Motor neuron (in vitro differentiated cells): Measurements from ENCODE around the gene GRM1. TPM values are rescaled to one million over a fixed set of nuclear protein-coding genes. Genes with fewer than 3 reads are reported as not detected.

Source experiments
- ATAC-seq, 8 experiments: fragments of 200-7000 bp; cut with Tn5 transposase; replicated peaks in 6 of 8; 2 replicates each; pipeline ENCODE4 v1.8.0; 2021; ENCODE audit warnings: mild to moderate bottlenecking in 8 of 8, moderate library complexity in 8 of 8
- H3K27ac ChIP-seq, 2 donors: fragments of 250-450 bp; sonication (Bioruptor Pico); 2 replicates each; pipeline ENCODE4 v1.9.0; 2021; ENCODE audit warnings: antibody characterized with exemption in 2 of 2, mild to moderate bottlenecking in 2 of 2, moderate library complexity in 1 of 2
- H3K4me1 ChIP-seq, 2 donors: fragments of 250-450 bp; sonication (Bioruptor Pico); replicated peaks in 1 of 2; 2 replicates each; pipeline ENCODE4 v1.6.1; 2021; ENCODE audit warnings: antibody characterized with exemption in 2 of 2, mild to moderate bottlenecking in 2 of 2, moderate library complexity in 1 of 2
- H3K4me3 ChIP-seq, 5 donors: fragments of 250-450 bp; sonication (Bioruptor Pico); 2 replicates each; pipeline ENCODE4 v1.9.0; 2021; ENCODE audit warnings: antibody characterized with exemption in 5 of 5, mild to moderate bottlenecking in 5 of 5, moderate library complexity in 4 of 5
- WGBS, 10 experiments: fragments of 450-650 bp; shearing (Covaris generic); methylation state at CpG; one replicate each; pipeline ENCODE4 v1.0.0; 2022; 5-methylcytosine and 5-hydroxymethylcytosine counted together
- in situ Hi-C, 9 experiments: fragments of 400-800 bp; cut with MboI; loops; one replicate each; pipeline ENCODE4 v1.15.0; 2021; ENCODE audit warnings: low sequenced_read_pairs in 9 of 9, low pct_unique_long_range_greater_than_20kb in 2 of 9; ENCODE audit not compliant: unreplicated experiment in 9 of 9
- total RNA-seq, 8 experiments: library from RNA; unstranded; fragments of 300-600 nt; gene quantifications; 2 replicates each; pipeline versions ENCODE4 v1.2.3 to v1.2.4, GENCODE V29; 2022

The GRM1 gene
- total RNA-seq, 8 experiments from 2014 or later = 0.18 to 1.00 (median 0.45) TPM

DNA sequence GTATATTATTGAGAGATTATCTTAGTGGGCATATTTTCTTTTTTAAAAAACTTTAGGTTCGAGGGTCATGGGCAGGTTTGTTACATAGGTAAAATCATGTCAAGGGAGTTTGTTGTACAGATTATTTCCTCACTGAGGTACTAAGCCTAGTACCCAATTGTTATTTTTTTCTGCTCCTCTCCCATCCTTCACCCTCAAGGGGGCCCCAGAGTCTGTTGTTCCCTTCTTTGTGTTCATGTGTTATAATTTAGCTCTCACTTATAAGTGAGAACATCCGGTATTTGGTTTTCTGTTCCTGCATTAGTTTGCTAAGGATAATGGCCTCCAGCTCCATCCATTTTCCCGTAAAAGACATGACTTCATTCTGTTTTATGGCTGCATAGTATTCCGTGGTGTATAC, 266.8 kb downstream of the GRM1 start:
- in situ Hi-C loops = no loop called here
- H3K27ac ChIP-seq = no peak overlapping the region
- no peak for ATAC-seq
- H3K4me3 ChIP-seq = no peak overlapping the region
- H3K4me1 ChIP-seq = no peaks in the 10 kb centered on the region
- 28 to 100% (median 86%) methylated on average over 1 to 4 of the region's 4 CpGs; no CpG with 5 or more reads in 2 of the 10 experiments for WGBS, 10 experiments

GRCh38 chr6:146297815-146298214, 269.0 kb downstream of the GRM1 start:
- Histone ChIP-seq H3K4me1 (no peaks in the 10 kb centered on the region), H3K4me3 (no peak overlapping the region), H3K27ac (no peak overlapping the region)
- in situ Hi-C loops = no loop called here
- ATAC-seq = peak in 2 of 8 experiments; percentile 34 to 59

GRCh38 chr6:146300521-146300920, 271.7 kb downstream of the GRM1 start:
- Histone ChIP-seq H3K27ac (no peak overlapping the region), H3K4me3 (no peak overlapping the region), H3K4me1 (no peaks in the 10 kb centered on the region)
- in situ Hi-C loops = no loop called here
- 24 to 100% (median 89%) methylated on average over 1 to 3 of the region's 3 CpGs for WGBS, 10 experiments
- no peak for ATAC-seq

DNA sequence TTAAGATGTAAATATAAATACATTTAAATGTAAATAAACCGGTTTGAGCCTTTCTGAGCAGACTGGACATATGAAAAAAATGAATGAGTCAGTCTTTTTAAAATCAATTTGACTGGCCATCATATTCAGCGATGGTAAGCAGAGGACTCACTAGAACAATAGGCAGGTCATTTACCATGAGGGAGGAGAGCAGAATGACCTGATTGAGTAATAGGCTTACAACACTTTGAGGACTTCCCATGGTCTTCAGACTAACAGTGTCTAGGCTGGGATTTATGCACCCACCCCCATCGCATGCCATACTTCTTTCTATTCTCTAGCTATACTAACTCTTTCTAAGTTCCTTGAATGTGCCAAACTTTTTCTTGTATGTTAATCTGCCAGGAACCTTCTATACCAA, 272.9 kb downstream of the GRM1 start:
- ATAC-seq = no peak
- H3K27ac ChIP-seq = no peak overlapping the region
- no peaks in the 10 kb centered on the region for H3K4me1 ChIP-seq
- in situ Hi-C loops = no loop called here
- H3K4me3 ChIP-seq = no peak overlapping the region
- WGBS, 10 experiments = 43 to 100% (median 83%) methylated on average over 1 to 3 of the region's 3 CpGs

- peak in 1 of 8 experiments; percentile 51 for ATAC-seq
- Histone ChIP-seq H3K4me3 (no peak overlapping the region), H3K27ac (no peak overlapping the region), H3K4me1 (no peaks in the 10 kb centered on the region)
- in situ Hi-C loops = no loop called here
Observed at GRCh38 chr6:146302994-146303393, 274.1 kb downstream of the GRM1 start.

- no peak for ATAC-seq
- H3K4me3 ChIP-seq = no peak overlapping the region
- in situ Hi-C loops = no loop called here
- WGBS, 10 experiments = 37 to 93% (median 82%) methylated on average over 1 to 3 of the region's 3 CpGs; no CpG with 5 or more reads in 2 of the 10 experiments
- H3K4me1 ChIP-seq = no peaks in the 10 kb centered on the region
- H3K27ac ChIP-seq = no peak overlapping the region
Observed at GRCh38 chr6:146304181-146304580, 275.3 kb downstream of the GRM1 start.

- H3K4me3 ChIP-seq = no peak overlapping the region
- no peak for ATAC-seq
- no peaks in the 10 kb centered on the region for H3K4me1 ChIP-seq
- in situ Hi-C loops = no loop called here
- 0 to 25% (median 0%) methylated on average over 1 of the region's 1 CpG; no CpG with 5 or more reads in 3 of the 10 experiments for WGBS, 10 experiments
- H3K27ac ChIP-seq = no peak overlapping the region
Observed at GRCh38 chr6:146305092-146305491, 276.2 kb downstream of the GRM1 start.

GRCh38 chr6:146305951-146306350, 277.1 kb downstream of the GRM1 start:
- in situ Hi-C loops = no loop called here
- Histone ChIP-seq H3K4me1 (no peaks in the 10 kb centered on the region), H3K27ac (no peak overlapping the region), H3K4me3 (no peak overlapping the region)
- no peak for ATAC-seq
- 40 to 83% (median 76%) methylated on average over 1 to 3 of the region's 3 CpGs; no CpG with 5 or more reads in 3 of the 10 experiments for WGBS, 10 experiments

- no peak for ATAC-seq
- Histone ChIP-seq H3K27ac (no peak overlapping the region), H3K4me1 (no peaks in the 10 kb centered on the region), H3K4me3 (no peak overlapping the region)
- 48 to 100% (median 95%) methylated on average over 1 to 2 of the region's 2 CpGs; no CpG with 5 or more reads in 2 of the 10 experiments for WGBS, 10 experiments
- in situ Hi-C loops = no loop called here
Observed at GRCh38 chr6:146310628-146311027, 281.8 kb downstream of the GRM1 start.

- H3K27ac ChIP-seq = no peak overlapping the region
- no peak overlapping the region for H3K4me3 ChIP-seq
- ATAC-seq = no peak
- in situ Hi-C loops = no loop called here
- 20 to 100% (median 81%) methylated on average over 1 to 2 of the region's 2 CpGs; no CpG with 5 or more reads in 4 of the 10 experiments for WGBS, 10 experiments
- no peaks in the 10 kb centered on the region for H3K4me1 ChIP-seq
Observed at GRCh38 chr6:146311079-146311478, 282.2 kb downstream of the GRM1 start.

- WGBS, 10 experiments = 14 to 100% (median 65%) methylated on average over 1 to 2 of the region's 2 CpGs; no CpG with 5 or more reads in 2 of the 10 experiments
- Histone ChIP-seq H3K27ac (no peak overlapping the region), H3K4me1 (no peaks in the 10 kb centered on the region), H3K4me3 (no peak overlapping the region)
- ATAC-seq = no peak
- in situ Hi-C loops = no loop called here
Observed at GRCh38 chr6:146312608-146313007, 283.7 kb downstream of the GRM1 start.

- Histone ChIP-seq H3K4me3 (no peak overlapping the region), H3K4me1 (no peaks in the 10 kb centered on the region), H3K27ac (no peak overlapping the region)
- in situ Hi-C loops = no loop called here
- 22 to 100% (median 88%) methylated on average over 2 to 4 of the region's 4 CpGs for WGBS, 10 experiments
- peak in 2 of 8 experiments; percentile 67 to 90 for ATAC-seq
Observed at GRCh38 chr6:146315381-146316174, 286.7 kb downstream of the GRM1 start.

- no peak overlapping the region for H3K27ac ChIP-seq
Observed at GRCh38 chr6:146316175-146316495, 287.3 kb downstream of the GRM1 start.

DNA sequence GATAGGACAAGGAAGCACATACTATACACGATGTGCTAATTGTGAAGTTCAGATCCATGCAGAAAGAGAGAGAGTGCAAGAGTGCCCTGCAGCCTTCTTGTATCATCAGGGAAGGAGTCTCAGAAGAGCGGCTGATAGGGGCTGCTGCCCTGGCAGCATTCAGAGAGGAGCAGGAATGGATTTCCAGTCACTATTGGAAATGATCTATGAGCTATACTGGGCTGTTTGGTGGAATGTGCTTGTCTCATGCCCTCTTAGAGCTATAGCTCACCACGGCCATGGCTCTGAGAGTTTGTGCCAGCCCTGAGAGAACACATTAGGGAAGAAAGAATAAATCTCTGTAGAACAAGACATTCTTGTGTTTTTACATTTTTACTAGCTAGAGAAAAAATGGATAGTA, 302.2 kb downstream of the GRM1 start:
- no peak overlapping the region for H3K27ac ChIP-seq
- H3K4me3 ChIP-seq = no peak overlapping the region
- WGBS, 10 experiments = 17 to 90% (median 64%) methylated on average over 1 to 3 of the region's 3 CpGs; no CpG with 5 or more reads in 2 of the 10 experiments
- in situ Hi-C loops = no loop called here
- ATAC-seq = peak in 2 of 8 experiments; percentile 5 to 80
- no peaks in the 10 kb centered on the region for H3K4me1 ChIP-seq

More at GRCh38 chr6:146316175-146316495, 287.3 kb downstream of the GRM1 start:
- Histone ChIP-seq H3K4me1 (no peaks in the 10 kb centered on the region), H3K4me3 (no peak overlapping the region)
- in situ Hi-C loops = no loop called here
- no peak for ATAC-seq
- WGBS, 10 experiments = 47 to 100% (median 88%) methylated on average over 1 to 4 of the region's 5 CpGs; no CpG with 5 or more reads in 1 of the 10 experiments
